ENCODE data around the gene AGAP1.

The AGAP1 gene

DNA sequence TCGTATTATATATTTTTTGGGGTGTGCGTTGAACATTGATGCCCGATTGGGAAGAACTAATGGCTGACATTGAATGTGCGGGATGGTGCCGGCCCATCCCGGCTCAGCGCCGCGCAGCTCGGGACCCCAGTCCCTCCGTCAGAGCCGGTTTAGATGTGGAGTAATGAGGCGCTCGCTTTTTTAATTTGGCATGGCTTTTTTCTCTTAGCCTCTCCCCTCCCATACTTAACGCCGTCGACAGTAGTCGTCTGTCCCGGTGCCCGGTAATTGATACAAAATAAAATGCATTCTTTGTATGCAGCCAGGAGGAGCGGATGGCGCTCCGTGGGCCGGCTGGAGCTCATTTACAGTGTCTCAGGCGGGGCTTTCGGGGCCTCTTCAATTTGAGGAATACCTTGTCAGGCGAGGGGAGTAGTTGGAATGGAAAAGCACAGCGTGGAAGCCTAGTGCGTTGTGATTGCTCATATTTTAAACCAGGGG is 465.1 kb downstream of the AGAP1 start:
- no peak for DNase-seq

GRCh38 chr2:235960011-235960715 is 466.3 kb downstream of the AGAP1 start:
- DNase-seq, result no peak

GRCh38 chr2:235960716-235961640 is 467.1 kb downstream of the AGAP1 start:
- DNase-seq, result no peak

GRCh38 chr2:235961711-235962110 is 467.9 kb downstream of the AGAP1 start:
- DNase-seq, result no peak

DNA sequence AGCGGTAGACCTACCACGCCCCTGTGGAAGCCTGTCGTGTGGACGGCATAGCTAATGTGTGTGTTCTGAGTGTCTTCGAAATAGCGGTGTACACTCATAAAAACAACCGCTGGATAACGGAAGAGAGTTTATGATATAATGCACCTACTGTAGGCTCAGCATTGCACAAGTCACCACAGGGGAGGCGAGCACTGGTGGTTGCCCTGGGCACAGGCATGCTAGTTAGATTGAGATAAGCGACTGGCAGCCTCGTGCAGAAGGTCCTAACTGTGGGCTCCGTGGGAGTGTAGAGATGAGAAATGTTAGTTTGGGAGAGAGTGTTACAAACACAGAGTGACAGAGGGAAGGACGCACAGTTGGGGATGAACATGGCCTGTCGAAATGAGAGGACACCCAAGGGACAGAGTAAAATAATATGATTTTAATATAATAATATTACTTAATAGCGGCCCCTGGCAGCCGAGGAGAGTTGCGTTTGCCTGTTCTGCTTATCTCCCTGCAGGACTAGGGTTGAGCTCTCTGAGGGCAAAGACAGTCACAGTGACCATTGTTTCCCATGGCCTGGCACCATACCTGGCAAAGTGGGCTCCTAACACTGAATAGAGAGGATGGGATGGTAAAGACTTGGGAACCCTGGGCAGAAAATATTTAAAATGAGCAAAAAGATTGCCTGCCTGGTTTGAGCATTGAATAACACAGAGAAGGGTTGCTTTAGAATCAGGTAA is 470.2 kb downstream of the AGAP1 start:
- no peak for DNase-seq

GRCh38 chr2:235964787-235965390 is 471.0 kb downstream of the AGAP1 start:
- no peak for DNase-seq

GRCh38 chr2:235966396-235966795 is 472.6 kb downstream of the AGAP1 start:
- DNase-seq, result no peak

DNA sequence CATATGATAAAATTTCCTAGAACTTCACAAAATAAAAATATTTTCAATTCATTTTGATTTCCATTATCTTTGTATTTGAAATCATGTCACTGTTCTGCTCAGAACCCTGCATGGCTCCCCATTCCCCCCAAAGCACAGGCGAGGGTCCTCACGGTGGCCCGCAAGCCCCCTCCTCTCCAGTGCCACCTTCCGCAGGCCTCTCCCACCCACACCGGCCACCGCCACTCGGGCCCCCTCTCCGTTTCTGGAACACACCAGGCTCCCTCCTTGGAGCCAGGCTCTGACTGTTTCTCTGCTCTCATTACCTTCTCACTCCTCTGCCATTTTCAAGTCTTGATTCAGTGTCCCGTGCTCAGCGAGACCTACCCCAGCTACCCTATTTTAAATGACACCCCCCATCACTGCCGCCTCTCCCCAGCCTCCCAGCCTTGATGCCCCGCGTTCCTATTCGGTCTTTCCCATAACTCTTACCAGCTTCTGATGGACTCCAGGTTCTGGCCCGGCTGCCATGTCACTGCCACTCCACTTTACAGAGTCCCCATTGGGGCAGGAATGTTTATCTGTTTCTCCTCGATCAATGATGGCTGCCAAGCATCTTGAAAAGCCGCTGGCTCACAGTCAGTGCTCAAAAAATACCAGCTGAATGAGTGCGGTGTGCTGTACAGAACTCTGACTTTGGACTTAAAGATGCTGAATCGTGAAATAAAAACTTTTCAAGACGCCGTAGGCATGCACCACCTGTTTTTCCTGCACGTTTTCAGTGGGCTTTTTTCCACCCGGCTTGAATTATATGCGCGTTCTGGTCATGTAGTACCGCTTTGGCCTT is 473.3 kb downstream of the AGAP1 start:
- DNase-seq, result no peak

- no peak for DNase-seq
Measured at GRCh38 chr2:235968155-235968554, 474.3 kb downstream of the AGAP1 start.

- DNase-seq, result no peak
Measured at GRCh38 chr2:235968616-235969324, 474.9 kb downstream of the AGAP1 start.

GRCh38 chr2:235970204-235971040 is 476.6 kb downstream of the AGAP1 start:
- no peak for DNase-seq

DNA sequence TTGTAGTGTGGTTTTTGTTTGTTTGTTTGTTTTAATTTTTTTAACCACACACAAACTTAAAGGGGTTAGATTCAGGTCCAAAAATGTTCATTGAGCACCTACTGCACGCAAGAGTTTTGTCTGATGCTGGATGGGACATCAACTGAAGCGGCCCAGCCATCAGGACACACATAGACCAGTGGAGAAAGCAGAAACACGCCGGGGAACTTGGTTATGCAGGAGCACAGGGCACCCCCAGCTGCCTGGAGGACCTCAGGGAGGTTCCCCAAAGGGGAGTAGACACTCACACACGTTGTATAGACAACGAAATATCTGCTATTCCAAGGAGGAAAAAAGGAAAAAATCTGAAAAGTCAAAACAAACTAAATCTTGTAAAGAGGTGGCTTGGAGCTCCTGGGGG is 482.7 kb downstream of the AGAP1 start:
- DNase-seq, result no peak

GRCh38 chr2:235976956-235977355 is 483.1 kb downstream of the AGAP1 start:
- no peak for DNase-seq

DNA sequence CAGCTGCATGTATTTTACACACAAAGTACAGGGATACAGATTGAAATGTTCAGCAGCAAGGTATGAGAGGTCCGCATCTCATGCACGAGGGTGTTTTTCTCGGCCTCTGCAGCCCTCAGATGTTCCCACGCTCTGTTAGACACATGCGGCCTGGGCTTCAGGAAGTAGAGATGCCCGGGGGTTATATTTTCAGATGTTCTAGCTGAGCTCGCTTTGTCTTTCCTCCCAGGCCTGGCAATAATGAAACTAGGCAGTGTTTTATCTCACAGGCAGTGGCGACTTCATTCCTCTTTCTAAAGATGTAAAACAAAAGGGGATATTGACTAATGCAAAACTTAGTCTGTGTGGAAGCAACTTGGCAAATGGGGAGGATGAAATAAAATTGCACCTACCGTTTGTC is 483.6 kb downstream of the AGAP1 start:
- DNase-seq, result no peak

DNA sequence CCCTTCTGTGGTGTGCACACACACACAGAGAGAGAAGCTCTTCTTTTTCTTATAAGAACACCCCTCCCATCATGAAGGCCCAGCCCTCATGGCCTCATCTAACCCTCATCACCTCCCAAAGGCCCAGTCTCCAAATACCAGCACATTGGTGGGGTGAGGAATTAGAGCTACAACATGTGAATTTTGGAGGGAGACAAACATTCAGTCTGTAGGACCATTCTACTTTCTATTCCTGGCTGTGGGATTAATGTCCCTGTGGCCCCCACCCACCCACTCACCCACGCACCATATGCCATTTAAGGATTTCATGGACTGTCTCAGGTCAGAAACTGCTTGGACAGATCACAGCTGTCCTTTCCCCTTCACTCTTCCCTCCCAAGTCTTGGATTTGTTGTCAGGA is 484.2 kb downstream of the AGAP1 start:
- DNase-seq, result no peak

DNA sequence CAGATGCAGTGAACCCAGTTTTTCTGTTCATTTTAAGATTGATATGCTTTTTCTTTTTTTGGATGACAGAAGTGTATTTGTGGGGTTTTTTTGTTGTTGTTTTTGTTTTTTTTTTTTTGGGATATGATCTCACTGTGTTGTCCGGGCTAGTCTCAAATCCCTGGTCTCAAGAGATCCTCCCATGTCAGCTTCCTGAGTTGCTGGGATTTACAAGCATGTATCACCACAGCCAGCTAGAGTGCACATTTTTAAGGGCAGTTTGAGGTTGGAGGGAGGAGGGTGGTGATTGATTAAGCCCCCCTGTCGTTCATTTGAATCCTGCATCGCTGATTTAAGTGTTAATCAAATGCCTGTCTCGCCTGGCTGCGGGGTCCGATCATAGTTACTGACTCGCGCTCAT is 485.2 kb downstream of the AGAP1 start:
- DNase-seq, result no peak

DNA sequence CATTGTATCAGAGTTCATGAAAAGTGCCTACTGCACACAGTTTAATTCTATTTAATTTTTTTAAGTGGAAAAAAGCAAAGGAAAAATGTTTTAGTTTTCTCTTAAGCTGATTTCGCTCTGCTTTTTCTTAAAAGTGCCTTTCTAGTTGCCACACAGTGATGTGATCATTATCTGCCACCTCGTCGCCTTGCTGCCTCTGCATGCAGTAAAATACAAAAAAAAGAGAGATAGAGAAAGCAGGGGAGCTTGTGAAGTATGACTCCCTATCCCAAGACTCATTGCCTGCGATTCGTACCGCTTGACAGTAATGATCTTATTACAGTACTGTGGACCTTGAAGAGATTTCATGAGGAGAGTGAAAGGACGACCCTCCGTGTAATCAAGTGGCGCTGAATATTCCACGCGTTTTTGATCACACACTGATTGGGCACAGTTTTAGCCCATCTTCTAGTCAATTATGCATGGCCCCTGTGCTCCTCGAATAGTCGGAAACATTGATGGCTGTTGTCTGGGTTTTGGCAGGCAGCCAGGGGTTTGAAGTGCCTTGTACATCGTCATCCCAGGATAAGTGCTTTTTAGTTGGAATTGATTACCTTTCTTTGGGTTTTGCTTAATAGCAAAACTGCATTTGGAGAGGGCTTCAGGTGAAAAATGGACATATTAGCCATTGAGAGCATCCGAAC is 486.1 kb downstream of the AGAP1 start:
- DNase-seq, result no peak

- no peak for DNase-seq
Measured at GRCh38 chr2:235981631-235982030, 487.8 kb downstream of the AGAP1 start.

DNA sequence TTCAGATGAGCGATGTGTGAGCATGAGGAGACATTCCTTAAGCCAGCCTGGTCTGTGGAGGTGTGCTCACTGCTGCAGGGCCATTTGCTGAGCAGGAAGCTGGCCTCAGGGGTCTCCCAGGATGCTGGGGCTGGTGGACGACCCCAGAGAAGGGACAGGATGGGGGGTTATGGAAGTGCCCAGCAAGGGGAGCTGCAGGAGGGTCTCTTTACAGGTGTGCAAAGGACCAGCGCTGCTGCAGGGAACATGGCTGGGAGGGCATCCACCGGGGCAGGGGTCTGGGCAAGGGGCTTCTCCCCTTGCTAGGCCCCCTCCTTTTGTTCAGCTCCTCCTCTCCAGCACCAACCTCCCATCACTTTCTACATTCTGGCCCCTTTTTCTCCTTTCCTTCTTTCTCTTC is 489.2 kb downstream of the AGAP1 start:
- DNase-seq, result no peak

DNA sequence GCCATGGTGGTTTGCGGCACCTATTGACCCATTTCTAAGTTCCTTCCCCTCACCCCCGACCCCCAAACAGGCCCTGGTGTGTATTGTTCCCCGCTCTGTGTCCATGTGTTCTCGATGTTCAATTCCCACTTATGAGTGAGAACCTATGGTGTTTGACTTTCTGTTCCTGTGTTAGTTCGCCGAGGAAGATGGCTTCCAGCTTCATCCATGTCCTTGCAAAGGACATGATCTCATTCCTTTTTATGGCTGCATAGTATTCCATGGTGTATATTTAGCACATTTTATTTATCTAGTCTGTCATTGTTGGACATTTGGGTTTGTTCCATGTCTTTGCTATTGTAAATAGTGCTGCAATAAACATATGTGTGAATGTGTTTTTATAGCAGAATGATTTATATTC is 490.7 kb downstream of the AGAP1 start:
- DNase-seq, result no peak
